Skeletal muscle tissue (tissue), 4 donors: ENCODE measurements around the gene ARIH2. TPM values are rescaled to one million over a fixed set of nuclear protein-coding genes. Genes with fewer than 3 reads are reported as not detected.

Source experiments
- H3K27ac ChIP-seq: one replicate; pipeline ENCODE4 v1.7.0; 2013; ENCODE audit warnings: mild to moderate bottlenecking, low read depth, low read length, inconsistent platforms
- H3K27me3 ChIP-seq, 3 donors: one replicate each; pipeline ENCODE4 v1.7.0; 2013; ENCODE audit warnings: low read length in 3 of 3; ENCODE audit not compliant: control insufficient read depth in 3 of 3, insufficient read depth in 3 of 3
- H3K36me3 ChIP-seq, 3 donors: one replicate each; pipeline ENCODE4 v1.7.0; 2013; ENCODE audit warnings: low read length in 3 of 3; ENCODE audit not compliant: control insufficient read depth in 3 of 3, insufficient read depth in 3 of 3
- H3K4me1 ChIP-seq, 3 donors: one replicate each; pipeline ENCODE4 v1.7.0; 2013; ENCODE audit warnings: low read length in 3 of 3, mild to moderate bottlenecking in 3 of 3; ENCODE audit not compliant: control insufficient read depth in 3 of 3, insufficient read depth in 3 of 3
- H3K4me3 ChIP-seq, 3 donors: one replicate each; pipeline ENCODE4 v1.7.0; 2013; ENCODE audit warnings: low read length in 3 of 3
- H3K9ac ChIP-seq, 3 donors: one replicate each; pipeline ENCODE4 v1.7.0; 2013; ENCODE audit warnings: low read length in 3 of 3, mild to moderate bottlenecking in 3 of 3, moderate library complexity in 2 of 3, low read depth in 1 of 3
- H3K9me3 ChIP-seq, 3 donors: one replicate each; pipeline ENCODE4 v1.7.0; 2013; ENCODE audit warnings: low read length in 3 of 3; ENCODE audit not compliant: control insufficient read depth in 3 of 3
- total RNA-seq: library from RNA; depleted of rRNA; stranded (reverse); fragments of >200 nt; gene quantifications from one replicate; pipeline ENCODE4 v1.2.3, GENCODE V29; 2014
- donor health status: Osteomylitis.

The ARIH2 gene
- total RNA-seq, 1 donor from 2014 or later, result 51.7 TPM

DNA sequence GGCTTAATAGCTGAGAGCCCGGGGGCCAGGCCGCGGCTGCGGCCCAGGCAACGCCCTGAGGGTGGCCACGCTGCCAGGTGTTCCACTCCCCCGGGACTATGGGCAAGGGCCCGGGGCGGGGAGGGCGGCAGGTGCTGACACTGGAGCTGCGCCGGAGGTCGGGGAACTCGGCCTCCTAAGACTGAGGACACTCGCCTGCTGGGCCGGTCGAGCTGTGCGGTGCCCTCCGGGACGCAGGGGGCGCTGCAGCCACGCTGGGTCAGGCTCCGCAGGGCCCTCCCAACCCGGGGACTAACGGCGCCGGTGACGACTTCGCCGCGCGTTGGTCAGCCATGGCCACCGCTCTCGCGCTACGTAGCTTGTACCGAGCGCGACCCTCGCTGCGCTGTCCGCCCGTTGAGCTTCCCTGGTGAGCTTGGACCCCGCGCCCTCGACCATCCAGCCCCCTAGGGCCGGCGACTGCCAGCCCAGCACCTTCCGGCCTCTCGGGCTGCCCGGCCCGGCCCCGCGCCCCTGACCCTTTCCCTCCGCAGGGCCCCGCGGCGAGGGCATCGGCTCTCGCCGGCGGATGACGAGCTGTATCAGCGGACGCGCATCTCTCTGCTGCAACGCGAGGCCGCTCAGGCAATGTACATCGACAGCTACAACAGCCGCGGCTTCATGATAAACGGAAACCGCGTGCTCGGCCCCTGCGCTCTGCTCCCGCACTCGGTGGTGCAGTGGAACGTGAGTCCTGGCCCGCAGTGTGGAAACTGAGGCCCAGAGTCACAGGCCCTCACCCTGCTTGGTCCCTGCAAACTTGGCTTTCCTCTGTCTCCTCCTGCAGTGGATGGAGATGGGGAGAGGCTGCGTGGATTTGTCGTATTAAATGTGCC, 103.4 kb downstream of the ARIH2 start, which contains the start of gene NDUFAF3:
Gene NDUFAF3 (plus strand): TSS at position 309 of the 875 bp plus-strand sequence. CDS start 24 bp downstream, at position 333.
- peak within 1 kb of the TSS; percentile 97 to 99 (median 99) for H3K9ac ChIP-seq
- no peaks in the 10 kb centered on the region for H3K9me3 ChIP-seq
- peak within 1 kb of the TSS; percentile 98 to 99 (median 98) for H3K4me3 ChIP-seq
- no peaks in the 10 kb centered on the region for H3K27me3 ChIP-seq
- peaks cover 45 to 77% (median 60%) of the 10 kb centered on the region in 3 donors for H3K4me1 ChIP-seq
- peak within 1 kb of the TSS; percentile 99 for H3K27ac ChIP-seq
- peaks cover 34 to 46% (median 42%) of the 10 kb centered on the region in 3 donors for H3K36me3 ChIP-seq

DNA sequence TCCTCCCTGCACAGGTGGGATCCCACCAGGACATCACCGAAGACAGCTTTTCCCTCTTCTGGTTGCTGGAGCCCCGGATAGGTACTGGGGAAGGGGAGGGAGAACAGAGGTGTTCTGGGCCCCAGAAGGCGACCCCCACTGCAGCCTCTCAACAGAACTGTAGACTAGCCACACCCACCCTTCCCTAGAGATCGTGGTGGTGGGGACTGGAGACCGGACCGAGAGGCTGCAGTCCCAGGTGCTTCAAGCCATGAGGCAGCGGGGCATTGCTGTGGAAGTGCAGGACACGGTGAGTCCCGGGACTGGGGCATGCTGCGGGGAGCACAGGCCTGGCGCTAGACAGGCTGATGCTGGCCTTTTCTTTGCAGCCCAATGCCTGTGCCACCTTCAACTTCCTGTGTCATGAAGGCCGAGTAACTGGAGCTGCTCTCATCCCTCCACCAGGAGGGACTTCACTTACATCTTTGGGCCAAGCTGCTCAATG, 104.1 kb downstream of the ARIH2 start:
- Histone ChIP-seq H3K9me3 (no peaks in the 10 kb centered on the region), H3K4me1 (peaks cover 38 to 77% (median 53%) of the 10 kb centered on the region in 3 donors), H3K27me3 (no peaks in the 10 kb centered on the region), H3K4me3 (peak overlapping the region; percentile 98 to 99 (median 98)), H3K9ac (peak overlapping the region; percentile 97 to 99 (median 99)), H3K36me3 (peaks cover 41 to 48% (median 46%) of the 10 kb centered on the region in 3 donors), H3K27ac (peak overlapping the region; percentile 99)

DNA sequence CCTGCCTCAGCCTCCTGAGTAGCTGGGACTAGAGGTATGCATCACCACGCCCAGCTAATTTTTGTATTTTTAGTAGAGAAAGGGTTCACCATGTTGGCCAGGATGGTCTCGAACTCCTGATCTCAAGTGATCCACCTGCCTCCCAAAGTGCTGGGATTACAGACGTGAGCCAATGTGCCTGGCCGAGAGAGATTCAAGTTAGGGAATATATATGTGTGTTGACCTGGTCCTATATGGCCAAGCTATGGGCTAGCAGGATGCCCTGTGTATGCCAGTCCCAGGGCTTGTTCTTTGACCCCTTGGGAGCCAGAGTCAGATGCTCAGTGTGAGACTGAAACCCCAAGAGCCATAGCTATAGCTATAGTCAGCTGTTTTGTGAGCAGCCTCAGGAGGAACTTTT, 105.1 kb downstream of the ARIH2 start:
- Histone ChIP-seq H3K4me1 (peaks cover 42 to 83% (median 57%) of the 10 kb centered on the region in 3 donors), H3K27ac (no peak overlapping the region), H3K9ac (no peak overlapping the region), H3K4me3 (no peak overlapping the region), H3K9me3 (no peaks in the 10 kb centered on the region), H3K36me3 (peaks cover 42 to 51% (median 46%) of the 10 kb centered on the region in 3 donors), H3K27me3 (no peaks in the 10 kb centered on the region)

- no peak overlapping the region for H3K9ac ChIP-seq
- no peaks in the 10 kb centered on the region for H3K9me3 ChIP-seq
- peaks cover 47 to 87% (median 57%) of the 10 kb centered on the region in 3 donors for H3K4me1 ChIP-seq
- no peaks in the 10 kb centered on the region for H3K27me3 ChIP-seq
- no peak overlapping the region for H3K4me3 ChIP-seq
- no peak overlapping the region for H3K27ac ChIP-seq
- peaks cover 42 to 51% (median 46%) of the 10 kb centered on the region in 3 donors for H3K36me3 ChIP-seq
Observed at GRCh38 chr3:49024449-49024848, 105.8 kb downstream of the ARIH2 start.

- peaks cover 41 to 83% (median 51%) of the 10 kb centered on the region in 3 donors for H3K4me1 ChIP-seq
Observed at GRCh38 chr3:49025005-49025792, 106.6 kb downstream of the ARIH2 start.

GRCh38 chr3:49025793-49026520, 107.3 kb downstream of the ARIH2 start:
- peaks cover 49 to 55% (median 51%) of the 10 kb centered on the region in 3 donors for H3K36me3 ChIP-seq
- peaks cover 35 to 76% (median 44%) of the 10 kb centered on the region in 3 donors for H3K4me1 ChIP-seq
- no peaks in the 10 kb centered on the region for H3K27me3 ChIP-seq
- peak overlapping the region in 1 of 3 donors; percentile 25 for H3K9ac ChIP-seq
- no peak overlapping the region for H3K4me3 ChIP-seq
- peak overlapping the region; percentile 1 for H3K27ac ChIP-seq
- no peaks in the 10 kb centered on the region for H3K9me3 ChIP-seq

More at GRCh38 chr3:49025005-49025792, 106.6 kb downstream of the ARIH2 start:
- H3K4me3 ChIP-seq, result no peak overlapping the region
- peak overlapping the region in 1 of 3 donors; percentile 25 for H3K9ac ChIP-seq
- peak overlapping the region; percentile 1 for H3K27ac ChIP-seq
- peaks cover 42 to 51% (median 47%) of the 10 kb centered on the region in 3 donors for H3K36me3 ChIP-seq
- H3K9me3 ChIP-seq, result no peaks in the 10 kb centered on the region
- H3K27me3 ChIP-seq, result no peaks in the 10 kb centered on the region

DNA sequence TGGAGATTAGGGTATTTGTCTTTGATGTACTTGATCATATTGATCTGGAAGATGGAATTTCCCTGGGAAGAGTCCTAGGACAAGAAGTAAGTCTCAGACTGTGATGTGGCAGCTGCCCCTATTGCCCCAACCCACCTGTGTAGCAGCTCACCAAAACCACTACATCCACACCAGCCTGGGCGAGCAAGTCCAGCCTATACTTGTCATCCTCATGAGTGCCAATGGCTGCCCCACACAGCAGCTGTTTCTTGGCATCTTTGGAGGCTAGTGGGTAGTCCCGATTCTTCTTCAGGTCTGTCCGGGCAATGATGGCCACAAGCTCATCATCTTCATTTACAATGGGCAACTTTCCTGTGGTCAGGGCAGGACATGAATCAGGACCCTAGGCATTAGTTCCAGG, 107.9 kb downstream of the ARIH2 start:
- no peak overlapping the region for H3K27ac ChIP-seq
- H3K4me3 ChIP-seq, result no peak overlapping the region
- no peak overlapping the region for H3K9ac ChIP-seq
- peaks cover 35 to 75% (median 44%) of the 10 kb centered on the region in 3 donors for H3K4me1 ChIP-seq
- H3K36me3 ChIP-seq, result peaks cover 53 to 59% (median 53%) of the 10 kb centered on the region in 3 donors
- H3K27me3 ChIP-seq, result no peaks in the 10 kb centered on the region
- H3K9me3 ChIP-seq, result no peaks in the 10 kb centered on the region

GRCh38 chr3:49027634-49028033, 109.0 kb downstream of the ARIH2 start:
- Histone ChIP-seq H3K27me3 (no peaks in the 10 kb centered on the region), H3K9me3 (no peaks in the 10 kb centered on the region), H3K36me3 (peaks cover 63 to 64% (median 64%) of the 10 kb centered on the region in 3 donors), H3K4me1 (peaks cover 31 to 66% (median 40%) of the 10 kb centered on the region in 3 donors), H3K9ac (no peak overlapping the region), H3K4me3 (no peak overlapping the region), H3K27ac (peak overlapping the region; percentile 94)

DNA sequence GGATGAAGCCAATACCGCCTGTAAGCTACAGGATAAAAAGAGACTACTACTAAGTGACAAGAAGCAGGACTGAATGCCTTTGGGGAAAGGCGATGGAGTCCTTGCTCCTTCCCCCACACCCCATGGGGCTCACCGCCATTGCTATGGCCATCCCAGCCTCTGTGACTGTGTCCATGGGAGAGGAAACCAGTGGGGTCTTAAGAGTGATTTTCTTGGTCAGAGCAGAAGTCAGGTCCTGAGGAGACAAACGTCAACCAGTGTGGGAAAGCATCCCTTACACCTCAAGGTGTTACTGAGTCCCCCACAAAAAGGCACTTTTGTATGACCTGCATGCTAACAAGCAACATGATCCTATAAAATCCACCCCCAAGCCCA, 109.6 kb downstream of the ARIH2 start:
- no peaks in the 10 kb centered on the region for H3K9me3 ChIP-seq
- peaks cover 24 to 59% (median 33%) of the 10 kb centered on the region in 3 donors for H3K4me1 ChIP-seq
- no peaks in the 10 kb centered on the region for H3K27me3 ChIP-seq
- peaks cover 62 to 65% (median 62%) of the 10 kb centered on the region in 3 donors for H3K36me3 ChIP-seq
- H3K27ac ChIP-seq, result peak overlapping the region; percentile 94
- peak overlapping the region; percentile 72 to 97 (median 91) for H3K4me3 ChIP-seq
- H3K9ac ChIP-seq, result peak overlapping the region; percentile 96 to 99 (median 97)
